OCI-LY1 (cell line): ENCODE data around the gene PHAX.

Source experiments
- H2AFZ ChIP-seq: fragments of 200-600 bp; sonication (generic), shearing (Covaris generic); 2 replicates; pipeline ENCODE4 v1.6.0; 2014; ENCODE audit warnings: antibody characterized with exemption, mild to moderate bottlenecking, low read length
- H3F3A ChIP-seq: fragments of 200-600 bp; sonication (generic), shearing (Covaris generic); 2 replicates; pipeline ENCODE4 v1.6.0; 2014; ENCODE audit warnings: mild to moderate bottlenecking, antibody characterized with exemption, low read length, moderate library complexity; ENCODE audit not compliant: insufficient read depth
- H3K27ac ChIP-seq: fragments of 200-600 bp; sonication (generic); 2 replicates; pipeline ENCODE4 v1.5.1; 2014; ENCODE audit warnings: low read length, mixed run types, mild to moderate bottlenecking, low read depth; ENCODE audit not compliant: poor library complexity, severe bottlenecking
- H3K27me3 ChIP-seq: fragments of 200-600 bp; sonication (generic); 2 replicates; pipeline ENCODE4 v1.6.0; 2014; ENCODE audit warnings: antibody characterized with exemption, mild to moderate bottlenecking, low read length, moderate library complexity; ENCODE audit not compliant: insufficient read depth
- H3K36me3 ChIP-seq: fragments of 200-600 bp; sonication (generic); 2 replicates; pipeline ENCODE4 v1.6.1; 2014; ENCODE audit warnings: mild to moderate bottlenecking, antibody characterized with exemption, low read length, moderate library complexity, mixed read lengths; ENCODE audit not compliant: insufficient read depth
- H3K4me1 ChIP-seq: fragments of 200-600 bp; sonication (generic); 2 replicates; pipeline ENCODE4 v1.5.1; 2014; ENCODE audit warnings: mild to moderate bottlenecking, low read length, moderate library complexity; ENCODE audit not compliant: insufficient read depth, severe bottlenecking
- H3K4me2 ChIP-seq: fragments of 200-600 bp; sonication (generic), shearing (Covaris generic); 2 replicates; pipeline ENCODE4 v1.6.1; 2014; ENCODE audit warnings: low read length
- H3K4me3 ChIP-seq: fragments of 200-600 bp; sonication (generic); 2 replicates; pipeline ENCODE4 v1.5.1; 2014; ENCODE audit warnings: low read length, low read depth, mild to moderate bottlenecking, mixed read lengths; ENCODE audit not compliant: poor library complexity, severe bottlenecking
- H3K79me2 ChIP-seq: fragments of 200-600 bp; shearing (Covaris generic); 2 replicates; pipeline ENCODE4 v1.6.1; 2016; ENCODE audit warnings: mixed run types, low read length, mixed read lengths; ENCODE audit not compliant: insufficient read depth
- H3K9ac ChIP-seq: fragments of 200-600 bp; sonication (generic), shearing (Covaris generic); 2 replicates; pipeline ENCODE4 v1.6.1; 2014; ENCODE audit warnings: mild to moderate bottlenecking, low read length, mixed read lengths
- H3K9me2 ChIP-seq: fragments of 200-600 bp; sonication (generic), shearing (Covaris generic); 2 replicates; pipeline ENCODE4 v1.6.1; 2014; ENCODE audit warnings: low read depth, mild to moderate bottlenecking, low read length, mixed read lengths
- H3K9me3 ChIP-seq: fragments of 200-600 bp; shearing (Covaris generic); 2 replicates; pipeline ENCODE4 v1.6.1; 2014; ENCODE audit warnings: low read length, mixed read lengths
- H4K20me1 ChIP-seq: fragments of 200-600 bp; sonication (generic), shearing (Covaris generic); 2 replicates; pipeline ENCODE4 v1.6.0; 2016; ENCODE audit warnings: mild to moderate bottlenecking, low read length; ENCODE audit not compliant: insufficient read depth
- CTCF ChIP-seq: fragments of 200-600 bp; sonication (generic), shearing (Covaris generic); IDR thresholded peaks from 2 replicates; pipeline ENCODE4 v1.5.1; 2017; ENCODE audit warnings: mild to moderate bottlenecking, antibody characterized with exemption, low read length, moderate library complexity, mixed read lengths
- EZH2 ChIP-seq: fragments of 200-600 bp; sonication (generic), shearing (Covaris generic); IDR thresholded peaks from 2 replicates; pipeline ENCODE4 v1.8.0; 2017; ENCODE audit warnings: borderline replicate concordance, mixed run types, mild to moderate bottlenecking, antibody characterized with exemption, low read length, moderate library complexity, mixed read lengths

Gene PHAX

GRCh38 chr5:126605525-126605924, 4.8 kb downstream of the PHAX start:
- Histone ChIP-seq H3F3A (no peaks in the 10 kb centered on the region), H3K27ac (no peak overlapping the region), H3K9me2 (no peaks in the 10 kb centered on the region), H3K9me3 (no peaks in the 10 kb centered on the region), H3K27me3 (no peaks in the 10 kb centered on the region), H3K4me3 (no peak overlapping the region), H3K4me2 (peak overlapping the region; percentile 3; the same call in 1 of the 2 replicates), H4K20me1 (no peaks in the 10 kb centered on the region), H3K36me3 (peaks cover 69% of the 10 kb centered on the region), H3K79me2 (peaks cover 62% of the 10 kb centered on the region), H3K4me1 (peaks cover 22% of the 10 kb centered on the region), H2AFZ (no peak overlapping the region), H3K9ac (no peak overlapping the region)
- TF ChIP-seq CTCF = no peak
- TF ChIP-seq EZH2 = no peak

- Histone ChIP-seq H4K20me1 (no peaks in the 10 kb centered on the region), H3K36me3 (peaks cover 83% of the 10 kb centered on the region)
Observed at GRCh38 chr5:126610160-126610559, 9.4 kb downstream of the PHAX start.

GRCh38 chr5:126610616-126611015, 9.9 kb downstream of the PHAX start:
- H3K9ac ChIP-seq = no peak overlapping the region

More at GRCh38 chr5:126610160-126610559, 9.4 kb downstream of the PHAX start:
- TF ChIP-seq EZH2 (no peak), CTCF (no peak)
- Histone ChIP-seq H2AFZ (no peak overlapping the region), H3K4me1 (peaks cover 11% of the 10 kb centered on the region), H3K9me3 (no peaks in the 10 kb centered on the region), H3K27me3 (no peaks in the 10 kb centered on the region), H3K4me2 (no peak overlapping the region), H3K79me2 (peaks cover 27% of the 10 kb centered on the region), H3F3A (no peaks in the 10 kb centered on the region), H3K9me2 (no peaks in the 10 kb centered on the region), H3K4me3 (no peak overlapping the region), H3K27ac (no peak overlapping the region), H3K9ac (no peak overlapping the region)

More at GRCh38 chr5:126610616-126611015, 9.9 kb downstream of the PHAX start:
- H3K79me2 ChIP-seq = peaks cover 22% of the 10 kb centered on the region
- H3F3A ChIP-seq = no peaks in the 10 kb centered on the region
- H3K27me3 ChIP-seq = no peaks in the 10 kb centered on the region
- no peak overlapping the region for H3K4me3 ChIP-seq
- no peak for TF ChIP-seq CTCF
- TF ChIP-seq EZH2 = no peak
- peaks cover 10% of the 10 kb centered on the region for H3K4me1 ChIP-seq
- peaks cover 80% of the 10 kb centered on the region for H3K36me3 ChIP-seq
- no peaks in the 10 kb centered on the region for H3K9me3 ChIP-seq
- H4K20me1 ChIP-seq = no peaks in the 10 kb centered on the region
- H3K9me2 ChIP-seq = no peaks in the 10 kb centered on the region
- no peak overlapping the region for H2AFZ ChIP-seq
- H3K4me2 ChIP-seq = no peak overlapping the region
- H3K27ac ChIP-seq = no peak overlapping the region
